HAP-1 (cell line): ENCODE measurements around the gene SMYD5.

Experiments
- DNase-seq, 2 experiments: peaks; one replicate each; pipeline ENCODE4 v3.0.0-alpha.2; 2016 to 2020; ENCODE audit warnings: low spot score in 2 of 2
- H3K27me3 ChIP-seq: fragments of 250-450 bp; sonication (Bioruptor Pico); 2 replicates; pipeline ENCODE4 v1.5.1; 2020; ENCODE audit warnings: low read depth, mild to moderate bottlenecking, moderate library complexity
- H3K36me3 ChIP-seq: fragments of 250-450 bp; sonication (Bioruptor Pico); replicated peaks from 2 replicates; pipeline ENCODE4 v1.5.1; 2020; ENCODE audit warnings: mild to moderate bottlenecking
- H3K4me1 ChIP-seq: fragments of 250-450 bp; sonication (Bioruptor Pico); 2 replicates; pipeline ENCODE4 v1.5.1; 2020; ENCODE audit warnings: mild to moderate bottlenecking
- H3K4me3 ChIP-seq: fragments of 250-450 bp; sonication (Bioruptor Pico); 2 replicates; pipeline ENCODE4 v1.5.1; 2020; ENCODE audit warnings: mild to moderate bottlenecking, moderate library complexity
- H3K9me3 ChIP-seq: fragments of 250-450 bp; sonication (Bioruptor Pico); 2 replicates; pipeline ENCODE4 v1.5.1; 2020; ENCODE audit warnings: mild to moderate bottlenecking, moderate library complexity
- in situ Hi-C: fragments of 300-500 bp; cut with MboI; formaldehyde crosslinking; loops from 3 replicates; pipeline ENCODE4 v1.14.3; 2020; ENCODE audit warnings: low sequenced_read_pairs, inconsistent platforms, mixed read lengths

The SMYD5 gene

GRCh38 chr2:73263540-73264331, 49.7 kb downstream of the SMYD5 start:
- H3K9me3 ChIP-seq: no peaks in the 10 kb centered on the region
- no peak overlapping the region for H3K4me3 ChIP-seq
- peaks cover 30% of the 10 kb centered on the region for H3K36me3 ChIP-seq
- in situ Hi-C loops: no loop called here
- no peak for DNase-seq
- H3K4me1 ChIP-seq: no peaks in the 10 kb centered on the region
- no peaks in the 10 kb centered on the region for H3K27me3 ChIP-seq

DNA sequence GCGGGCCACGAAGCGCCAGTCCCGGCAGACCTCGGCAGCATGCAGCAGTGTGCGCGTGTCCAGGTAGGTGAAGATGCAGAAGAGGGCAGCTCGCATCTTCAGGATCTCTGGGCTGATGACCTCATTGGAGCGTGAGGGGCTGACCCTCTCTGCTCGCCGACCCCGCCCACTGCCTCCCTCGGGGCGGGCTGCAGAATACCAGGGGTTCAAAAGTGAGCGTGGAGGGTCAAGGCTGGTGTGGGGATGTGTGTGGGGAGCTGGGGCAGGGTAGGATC, 50.2 kb downstream of the SMYD5 start:
- H3K27me3 ChIP-seq: no peaks in the 10 kb centered on the region
- no peaks in the 10 kb centered on the region for H3K4me1 ChIP-seq
- peaks cover 26% of the 10 kb centered on the region for H3K36me3 ChIP-seq
- DNase-seq: no peak
- H3K9me3 ChIP-seq: no peaks in the 10 kb centered on the region
- no peak overlapping the region for H3K4me3 ChIP-seq
- in situ Hi-C loops: no loop called here

DNA sequence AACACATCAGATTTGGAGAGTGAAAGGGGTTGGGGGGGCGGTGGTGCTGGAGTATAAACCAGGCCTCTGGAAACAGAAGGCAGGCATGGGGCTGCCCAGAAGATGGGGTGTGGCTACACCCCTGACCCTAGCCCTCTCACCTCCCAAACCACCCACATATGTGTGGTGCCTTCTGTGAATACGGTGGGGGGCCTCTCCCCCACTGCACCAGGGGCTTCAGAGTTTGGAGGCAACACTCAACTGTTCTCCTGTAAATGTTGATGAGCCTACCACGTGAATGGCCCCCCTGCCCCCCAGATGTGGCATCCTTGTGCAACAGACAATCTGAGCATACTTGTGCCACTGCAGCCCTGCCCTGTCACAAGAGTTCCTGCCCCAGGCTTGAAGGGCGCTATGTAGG, 50.7 kb downstream of the SMYD5 start:
- Histone ChIP-seq H3K9me3 (no peaks in the 10 kb centered on the region), H3K4me1 (no peaks in the 10 kb centered on the region), H3K4me3 (no peak overlapping the region), H3K36me3 (peaks cover 21% of the 10 kb centered on the region), H3K27me3 (no peaks in the 10 kb centered on the region)
- in situ Hi-C loops: no loop called here
- no peak for DNase-seq

- no peak for DNase-seq
- Histone ChIP-seq H3K27me3 (no peaks in the 10 kb centered on the region), H3K4me3 (no peak overlapping the region), H3K9me3 (no peaks in the 10 kb centered on the region), H3K4me1 (no peaks in the 10 kb centered on the region), H3K36me3 (peaks cover 16% of the 10 kb centered on the region)
- in situ Hi-C loops: no loop called here
Measured at GRCh38 chr2:73265298-73266060, 51.4 kb downstream of the SMYD5 start.

- Histone ChIP-seq H3K36me3 (peaks cover 16% of the 10 kb centered on the region), H3K9me3 (no peaks in the 10 kb centered on the region), H3K4me3 (no peak overlapping the region), H3K27me3 (no peaks in the 10 kb centered on the region), H3K4me1 (no peaks in the 10 kb centered on the region)
- in situ Hi-C loops: no loop called here
- no peak for DNase-seq
Measured at GRCh38 chr2:73266061-73266901, 52.2 kb downstream of the SMYD5 start.

- H3K4me1 ChIP-seq: no peaks in the 10 kb centered on the region
- H3K9me3 ChIP-seq: no peaks in the 10 kb centered on the region
- no peak for DNase-seq
- H3K36me3 ChIP-seq: peaks cover 16% of the 10 kb centered on the region
- in situ Hi-C loops: no loop called here
- no peaks in the 10 kb centered on the region for H3K27me3 ChIP-seq
- H3K4me3 ChIP-seq: no peak overlapping the region
Measured at GRCh38 chr2:73267008-73267407, 53.0 kb downstream of the SMYD5 start.

DNA sequence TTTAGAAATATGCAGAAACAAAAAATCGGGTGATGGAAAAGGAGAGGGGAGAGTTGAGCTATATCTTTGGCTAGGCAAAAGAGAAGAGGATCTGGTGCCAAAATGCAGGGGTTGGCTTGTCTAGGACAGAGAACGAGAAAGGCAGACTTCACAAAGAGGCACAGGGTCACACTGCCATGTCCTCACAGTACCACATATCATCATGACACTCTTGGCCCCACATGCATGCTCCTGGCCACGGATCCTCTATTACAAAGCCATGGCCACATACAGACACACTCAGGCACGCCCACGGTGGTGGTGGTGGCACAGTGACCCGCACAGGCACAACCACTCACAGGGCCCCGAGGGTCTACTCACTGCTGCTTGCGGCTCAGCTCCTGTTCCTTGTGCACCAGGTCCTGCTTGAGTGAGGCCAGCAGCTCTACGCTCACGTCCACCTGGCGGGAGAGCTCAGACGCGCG, 54.4 kb downstream of the SMYD5 start:
- no peaks in the 10 kb centered on the region for H3K4me1 ChIP-seq
- in situ Hi-C loops: no loop called here
- H3K9me3 ChIP-seq: no peaks in the 10 kb centered on the region
- DNase-seq: no peak
- peaks cover 11% of the 10 kb centered on the region for H3K36me3 ChIP-seq
- no peaks in the 10 kb centered on the region for H3K27me3 ChIP-seq
- H3K4me3 ChIP-seq: no peak overlapping the region

DNA sequence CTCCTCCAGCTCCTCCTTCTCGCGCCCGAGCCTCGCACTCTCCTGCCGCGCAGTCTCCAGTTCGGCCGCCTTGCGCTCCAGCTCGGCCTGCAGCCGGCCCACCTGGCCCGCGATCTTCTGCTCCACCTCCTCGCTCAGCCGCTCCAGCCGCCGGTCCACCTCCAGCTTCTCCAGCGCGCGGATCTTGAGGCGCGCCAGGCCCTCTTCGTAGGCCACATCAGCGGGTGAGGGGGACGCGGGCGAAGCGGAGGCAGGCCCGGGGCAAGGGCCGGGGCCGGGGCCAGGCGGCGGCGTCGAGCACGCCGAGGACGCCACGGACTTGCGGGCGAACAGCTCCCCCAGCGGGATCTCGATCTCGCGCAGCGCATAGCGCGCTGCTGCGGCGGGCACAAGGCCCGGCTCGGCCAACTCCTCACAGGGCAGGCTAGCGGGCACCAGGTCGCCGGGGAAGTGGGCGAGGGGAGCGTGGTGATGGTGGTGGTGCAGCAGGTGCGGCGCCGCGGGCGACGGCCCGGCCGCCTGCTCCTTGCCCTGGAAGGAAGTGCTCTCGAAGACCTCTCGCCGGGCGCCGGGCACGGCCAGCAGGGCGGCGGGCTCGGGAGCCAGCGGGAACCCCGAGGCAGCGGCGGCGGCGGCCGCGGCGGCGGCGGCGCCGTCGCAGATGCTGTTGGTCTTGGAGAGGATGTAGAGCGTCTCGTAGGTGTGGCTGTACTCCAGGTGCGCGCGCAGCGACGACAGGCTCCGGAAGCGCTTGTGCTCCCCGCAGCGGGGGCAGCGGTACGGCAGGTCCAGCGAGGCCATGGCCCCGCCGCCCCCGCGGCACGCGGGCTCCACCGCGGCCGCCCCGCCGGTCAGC, 55.0 kb downstream of the SMYD5 start:
- Histone ChIP-seq H3K4me1 (no peaks in the 10 kb centered on the region), H3K9me3 (no peaks in the 10 kb centered on the region), H3K36me3 (peaks cover 10% of the 10 kb centered on the region), H3K4me3 (no peak overlapping the region), H3K27me3 (no peaks in the 10 kb centered on the region)
- no peak for DNase-seq
- in situ Hi-C loops: no loop called here

GRCh38 chr2:73269686-73270465, 55.8 kb downstream of the SMYD5 start:
- DNase-seq: no peak
- H3K4me1 ChIP-seq: no peaks in the 10 kb centered on the region
- H3K36me3 ChIP-seq: peaks cover 8% of the 10 kb centered on the region
- H3K9me3 ChIP-seq: no peaks in the 10 kb centered on the region
- no peak overlapping the region for H3K4me3 ChIP-seq
- no peaks in the 10 kb centered on the region for H3K27me3 ChIP-seq
- in situ Hi-C loops: no loop called here

- Histone ChIP-seq H3K36me3 (peaks cover 7% of the 10 kb centered on the region), H3K27me3 (no peaks in the 10 kb centered on the region), H3K4me1 (no peaks in the 10 kb centered on the region), H3K9me3 (no peaks in the 10 kb centered on the region), H3K4me3 (no peak overlapping the region)
- DNase-seq: no peak
- in situ Hi-C loops: no loop called here
Measured at GRCh38 chr2:73272270-73272669, 58.2 kb downstream of the SMYD5 start.
